NCI-H526 (cell line): ENCODE data around the gene GLS.
"Not testable (repeated sequence)": the region's sequence is repeated elsewhere in the genome, so short reads cannot be mapped to it uniquely, and the experiment has no call there.

ENCODE experiments used
- DNase-seq, 2 experiments: peaks; one replicate each; lab custom pipeline; 2025; lab: John Stamatoyannopoulos, UW

GLS gene

GRCh38 chr2:190856985-190857384 is 23.6 kb upstream of the GLS start:
- DNase-seq, result no peak

- DNase-seq, result no peak
Observed at GRCh38 chr2:190858817-190859216, 21.8 kb upstream of the GLS start.

GRCh38 chr2:190859347-190860297 is 21.0 kb upstream of the GLS start:
- no peak for DNase-seq

GRCh38 chr2:190860985-190861680 is 19.5 kb upstream of the GLS start:
- DNase-seq, result peak; percentile 63 to 76

- DNase-seq, result not testable (repeated sequence)
Observed at GRCh38 chr2:190862128-190862527, 18.5 kb upstream of the GLS start.

- no peak for DNase-seq
Observed at GRCh38 chr2:190862571-190862991, 18.0 kb upstream of the GLS start.

GRCh38 chr2:190863946-190864345 is 16.7 kb upstream of the GLS start:
- peak; percentile 22 to 58 for DNase-seq

- no peak for DNase-seq
Observed at GRCh38 chr2:190864375-190864774, 16.2 kb upstream of the GLS start.

- no peak for DNase-seq
Observed at GRCh38 chr2:190867212-190867611, 13.4 kb upstream of the GLS start.

- DNase-seq, result no peak
Observed at GRCh38 chr2:190867832-190868231, 12.8 kb upstream of the GLS start.

- DNase-seq, result no peak
Observed at GRCh38 chr2:190869721-190870120, 10.9 kb upstream of the GLS start.

- not testable (repeated sequence) for DNase-seq
Observed at GRCh38 chr2:190873451-190873850, 7.2 kb upstream of the GLS start.

- no peak for DNase-seq
Observed at GRCh38 chr2:190875891-190876290, 4.7 kb upstream of the GLS start.

GRCh38 chr2:190876631-190877030 is 4.0 kb upstream of the GLS start:
- DNase-seq, result no peak

- DNase-seq, result no peak
Observed at GRCh38 chr2:190877436-190877835, 3.2 kb upstream of the GLS start.

GRCh38 chr2:190879474-190880377 is 895 bp upstream of the GLS start:
- DNase-seq, result no peak

GRCh38 chr2:190881084-190881597 is 520 bp downstream of the GLS start:
- peak in 1 of 2 experiments; percentile 40 for DNase-seq

GRCh38 chr2:190881598-190882410 is 1.2 kb downstream of the GLS start:
- peak; percentile 73 to 84 for DNase-seq

GRCh38 chr2:190882411-190882766 is 1.8 kb downstream of the GLS start:
- DNase-seq, result no peak

- no peak for DNase-seq
Observed at GRCh38 chr2:190882856-190883582, 2.4 kb downstream of the GLS start.
